OCI-M2 (cell line): ENCODE results near the gene MMP14.
A peak's percentile ranks its signal among the peaks of the same experiment; 100 is the strongest.
"Not testable (repeated sequence)": the region's sequence is repeated elsewhere in the genome, so short reads cannot be mapped to it uniquely, and the experiment has no call there.

ENCODE experiments used
- DNase-seq: peaks from one replicate; lab custom pipeline; 2025; ENCODE audit not compliant: unreplicated experiment; lab: John Stamatoyannopoulos, UW

The MMP14 gene

GRCh38 chr14:22856428-22856827, 20.0 kb downstream of the MMP14 start:
- DNase-seq: no peak

- not testable (repeated sequence) for DNase-seq
Measured at GRCh38 chr14:22860377-22860776, 24.0 kb downstream of the MMP14 start.

- DNase-seq: no peak
Measured at GRCh38 chr14:22861651-22862050, 25.3 kb downstream of the MMP14 start.

GRCh38 chr14:22864979-22865378, 28.6 kb downstream of the MMP14 start:
- no peak for DNase-seq

- DNase-seq: no peak
Measured at GRCh38 chr14:22865424-22866405, 29.3 kb downstream of the MMP14 start.

- DNase-seq: no peak
Measured at GRCh38 chr14:22866874-22867273, 30.5 kb downstream of the MMP14 start.

GRCh38 chr14:22870811-22871223, 34.4 kb downstream of the MMP14 start:
- no peak for DNase-seq

- peak; percentile 89 for DNase-seq
Measured at GRCh38 chr14:22871224-22872032, 35.0 kb downstream of the MMP14 start, which contains the start of gene LRP10. Gene LRP10 (plus strand): TSS chr14:22871740. CDS start chr14:22872304, 564 bp downstream.

- DNase-seq: peak; percentile 69
Measured at GRCh38 chr14:22872033-22872832, 35.8 kb downstream of the MMP14 start.

GRCh38 chr14:22872833-22873520, 36.6 kb downstream of the MMP14 start:
- no peak for DNase-seq

- DNase-seq: no peak
Measured at GRCh38 chr14:22875003-22875747, 38.8 kb downstream of the MMP14 start.

GRCh38 chr14:22875748-22876319, 39.4 kb downstream of the MMP14 start:
- DNase-seq: no peak

- no peak for DNase-seq
Measured at GRCh38 chr14:22877000-22877501, 40.7 kb downstream of the MMP14 start.

- no peak for DNase-seq
Measured at GRCh38 chr14:22878271-22879246, 42.2 kb downstream of the MMP14 start.

GRCh38 chr14:22882064-22882463, 45.7 kb downstream of the MMP14 start:
- DNase-seq: no peak

GRCh38 chr14:22882529-22883172, 46.3 kb downstream of the MMP14 start:
- no peak for DNase-seq
